ENCODE measurements around the gene TMEM121. TPM values are rescaled to one million over a fixed set of nuclear protein-coding genes. Genes with fewer than 3 reads are reported as not detected.

The TMEM121 gene
- total and polyA plus RNA-seq, 8 donors = 0.93 to 8.2 (median 2.0) TPM; not detected in 1

GRCh38 chr14:105508601-105509000 lies 17.8 kb upstream of the TMEM121 start:
- TF ChIP-seq CTCF (IDR thresholded peaks at IDR 0.05) (no peak), POLR2A (IDR thresholded peaks at IDR 0.05) (no peak), EP300 (IDR thresholded peaks at IDR 0.05) (no peak), POLR2AphosphoS5 (IDR thresholded peaks at IDR 0.05) (no peak)
- WGBS, 5 donors = 91 to 92% (median 92%) methylated on average over 12 of the region's 12 CpGs
- Histone ChIP-seq H3K27ac (no peak overlapping the region), H3K4me1 (no peaks in the 10 kb centered on the region), H3K36me3 (no peaks in the 10 kb centered on the region), H3K4me3 (no peak overlapping the region), H3K9me3 (no peaks in the 10 kb centered on the region), H3K27me3 (peaks cover 0 to 61% (median 38%) of the 10 kb centered on the region in 3 donors)
- intact Hi-C loops (cut with DNase I; ENCODE audit: low total_unique reads) = loop anchor here (10.0 kb wide), 1 partner anchor 124 kb away; no protein-coding TSS in a partner anchor
- DNase-seq = no peak

GRCh38 chr14:105517096-105517495 lies 9.3 kb upstream of the TMEM121 start:
- no peak overlapping the region for H3K4me3 ChIP-seq
- TF ChIP-seq POLR2AphosphoS5 (IDR thresholded peaks at IDR 0.05) (no peak), POLR2A (IDR thresholded peaks at IDR 0.05) (no peak), EP300 (IDR thresholded peaks at IDR 0.05) (no peak), CTCF (IDR thresholded peaks at IDR 0.05) (no peak)
- H3K27ac ChIP-seq = no peak overlapping the region
- WGBS, 5 donors = 49 to 70% (median 63%) methylated on average over 5 of the region's 5 CpGs
- no peak for DNase-seq
- H3K9me3 ChIP-seq = no peaks in the 10 kb centered on the region
- intact Hi-C loops (cut with DNase I; ENCODE audit: low total_unique reads) = no loop called here
- H3K4me1 ChIP-seq = no peaks in the 10 kb centered on the region
- H3K27me3 ChIP-seq = peaks cover 0 to 49% (median 5%) of the 10 kb centered on the region in 3 donors
- no peaks in the 10 kb centered on the region for H3K36me3 ChIP-seq

- 66 to 70% (median 67%) methylated on average over 14 of the region's 14 CpGs for WGBS, 5 donors
Observed at GRCh38 chr14:105519946-105520698, 6.3 kb upstream of the TMEM121 start.

GRCh38 chr14:105525326-105525725 lies 1.1 kb upstream of the TMEM121 start:
- Histone ChIP-seq H3K4me3 (no peak overlapping the region), H3K4me1 (peaks cover 37 to 45% (median 42%) of the 10 kb centered on the region in 4 donors), H3K36me3 (no peaks in the 10 kb centered on the region), H3K27me3 (peaks cover 4 to 67% (median 32%) of the 10 kb centered on the region in 3 donors), H3K9me3 (no peaks in the 10 kb centered on the region), H3K27ac (no peak overlapping the region)
- intact Hi-C loops (cut with DNase I; ENCODE audit: low total_unique reads) = no loop called here
- WGBS, 5 donors = 82 to 93% (median 86%) methylated on average over 9 of the region's 9 CpGs
- no peak for DNase-seq
- TF ChIP-seq POLR2AphosphoS5 (IDR thresholded peaks at IDR 0.05) (no peak), CTCF (IDR thresholded peaks at IDR 0.05) (no peak)

More at GRCh38 chr14:105519946-105520698, 6.3 kb upstream of the TMEM121 start:
- peaks cover 0 to 33% (median 0%) of the 10 kb centered on the region in 3 donors for H3K27me3 ChIP-seq
- no peak for TF ChIP-seq CTCF (IDR thresholded peaks at IDR 0.05)
- no peak for TF ChIP-seq EP300 (IDR thresholded peaks at IDR 0.05)
- no peak for TF ChIP-seq POLR2AphosphoS5 (IDR thresholded peaks at IDR 0.05)
- TF ChIP-seq POLR2A (IDR thresholded peaks at IDR 0.05) = no peak
- H3K9me3 ChIP-seq = no peaks in the 10 kb centered on the region
- intact Hi-C loops (cut with DNase I; ENCODE audit: low total_unique reads) = no loop called here
- H3K27ac ChIP-seq = no peak overlapping the region
- DNase-seq = no peak
- H3K4me3 ChIP-seq = no peak overlapping the region
- no peaks in the 10 kb centered on the region for H3K36me3 ChIP-seq
- H3K4me1 ChIP-seq = no peaks in the 10 kb centered on the region
